LNCAP (cell line): ENCODE data around the gene MAGEB4.

Experiments
- CTCF ChIP-seq: fragments of 450-650 bp; IDR thresholded peaks from 2 replicates; pipeline ENCODE4 v1.5.1; 2017; ENCODE audit warnings: mild to moderate bottlenecking

The MAGEB4 gene

GRCh38 chrX:30261012-30261411, 19.2 kb downstream of the MAGEB4 start:
- TF ChIP-seq CTCF, result no peak

- no peak for TF ChIP-seq CTCF
Observed at GRCh38 chrX:30262763-30263162, 21.0 kb downstream of the MAGEB4 start.

DNA sequence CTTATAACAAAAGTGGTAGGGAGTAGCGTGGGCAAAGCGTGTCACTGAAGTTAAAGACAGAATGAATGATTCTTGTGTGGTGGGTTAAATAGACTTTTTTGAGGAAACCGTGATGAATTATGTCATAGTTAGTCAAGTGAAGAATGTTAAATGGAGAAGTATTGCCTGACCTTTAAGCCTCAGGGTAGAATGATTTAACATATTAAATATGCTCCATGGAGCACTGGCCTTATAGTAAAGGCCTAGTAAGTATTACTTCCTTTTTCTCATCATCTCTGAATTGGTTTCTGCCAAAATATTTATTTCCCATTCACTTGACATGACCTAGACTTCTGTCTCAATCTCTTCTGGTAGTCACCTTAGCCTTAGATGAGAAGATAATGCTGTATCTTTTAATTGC, 28.8 kb downstream of the MAGEB4 start:
- no peak for TF ChIP-seq CTCF

- peak; percentile 42; the same call in 1 of the 2 replicates for TF ChIP-seq CTCF
Observed at GRCh38 chrX:30275498-30275897, 33.7 kb downstream of the MAGEB4 start.

DNA sequence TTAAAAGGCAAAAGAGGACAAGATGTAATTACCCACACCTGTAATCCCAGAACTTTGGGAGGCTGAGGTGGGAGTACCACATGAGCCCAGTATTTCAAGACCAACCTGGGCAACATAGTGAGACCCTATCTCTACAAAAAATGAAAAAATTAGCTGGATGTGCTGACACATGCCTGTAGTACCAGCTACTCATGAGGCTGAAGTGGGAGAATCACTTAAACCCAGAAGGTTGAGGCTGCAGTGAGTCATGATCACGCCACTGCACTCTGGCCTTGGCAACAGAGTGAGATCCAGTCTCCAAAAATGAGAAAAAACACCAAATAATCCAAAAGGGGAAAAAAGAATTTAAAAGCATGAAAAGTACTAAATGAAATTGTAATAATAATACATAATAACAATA, 36.6 kb downstream of the MAGEB4 start:
- TF ChIP-seq CTCF, result no peak

DNA sequence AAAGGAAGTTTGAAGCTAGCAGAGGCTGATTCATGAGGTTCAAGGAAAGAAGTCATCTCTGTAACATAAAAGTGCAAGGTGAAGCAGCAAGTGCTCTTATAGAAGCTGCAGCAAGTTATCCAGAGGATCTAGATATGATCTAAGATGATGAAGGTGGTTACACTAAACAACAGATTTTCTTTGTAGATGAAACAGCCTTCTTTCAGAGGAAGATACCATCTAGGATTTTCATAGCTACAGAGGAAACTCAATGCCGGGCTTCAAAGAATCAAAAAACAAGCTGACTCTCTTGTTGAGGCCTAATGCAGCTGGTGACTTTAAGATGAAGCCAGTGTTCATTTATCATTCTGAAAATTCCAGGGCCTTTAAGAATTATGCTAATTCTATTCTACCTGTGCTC, 38.6 kb downstream of the MAGEB4 start:
- no peak for TF ChIP-seq CTCF

DNA sequence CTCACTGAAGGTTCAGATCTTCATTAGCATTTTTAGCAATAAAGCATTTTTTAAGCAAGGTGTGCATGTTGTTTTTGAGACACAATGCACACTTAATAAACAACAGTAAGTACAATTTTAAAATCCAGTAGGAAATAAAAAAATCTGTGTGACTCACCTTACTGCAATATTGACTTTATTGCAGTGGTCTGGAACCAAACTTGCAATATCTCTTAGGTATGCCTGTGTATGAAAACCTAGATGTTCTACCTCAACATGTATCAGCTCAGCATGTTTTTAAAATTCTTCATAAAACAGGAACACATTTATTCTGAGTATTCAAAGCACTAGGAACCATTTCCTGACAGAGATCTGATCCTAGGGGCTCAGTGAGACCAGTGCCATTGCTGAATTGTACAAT, 40.7 kb downstream of the MAGEB4 start:
- TF ChIP-seq CTCF, result no peak

DNA sequence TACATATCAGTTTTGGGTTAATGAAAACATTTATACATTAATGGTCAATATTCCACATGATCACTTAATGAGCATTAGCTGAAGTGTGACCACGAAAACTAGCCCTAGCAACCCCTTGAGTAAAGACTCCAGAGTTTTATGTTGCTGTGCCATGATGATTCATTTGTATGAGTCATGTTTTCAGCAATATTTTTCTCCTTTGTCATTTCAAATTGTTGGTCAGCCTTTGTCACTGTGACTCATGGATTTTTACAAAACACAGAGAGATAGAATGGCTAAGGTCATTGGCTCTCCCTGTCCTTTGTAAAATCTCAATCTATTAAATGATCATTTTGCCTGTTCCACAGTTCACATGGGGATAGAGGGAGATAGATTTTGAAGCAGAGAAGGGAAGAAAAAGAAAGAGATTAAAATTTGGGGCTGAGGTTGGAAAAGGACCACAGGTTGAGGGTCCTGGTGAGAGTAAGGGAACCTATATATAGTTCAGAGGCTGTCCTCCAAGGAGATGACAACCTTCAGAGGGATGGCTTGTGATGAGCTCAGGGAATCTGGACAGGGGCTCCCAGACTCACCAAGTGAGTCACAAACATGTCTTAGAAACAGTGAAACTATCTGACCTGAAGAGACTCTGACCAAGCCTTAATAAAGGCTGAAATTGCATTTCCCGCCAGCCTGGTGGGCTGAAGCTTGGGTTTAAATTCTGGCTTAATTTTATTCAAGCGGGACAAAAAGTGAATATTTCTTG, 41.8 kb downstream of the MAGEB4 start:
- no peak for TF ChIP-seq CTCF
